ENCODE data around the gene SLC6A19.

DNA sequence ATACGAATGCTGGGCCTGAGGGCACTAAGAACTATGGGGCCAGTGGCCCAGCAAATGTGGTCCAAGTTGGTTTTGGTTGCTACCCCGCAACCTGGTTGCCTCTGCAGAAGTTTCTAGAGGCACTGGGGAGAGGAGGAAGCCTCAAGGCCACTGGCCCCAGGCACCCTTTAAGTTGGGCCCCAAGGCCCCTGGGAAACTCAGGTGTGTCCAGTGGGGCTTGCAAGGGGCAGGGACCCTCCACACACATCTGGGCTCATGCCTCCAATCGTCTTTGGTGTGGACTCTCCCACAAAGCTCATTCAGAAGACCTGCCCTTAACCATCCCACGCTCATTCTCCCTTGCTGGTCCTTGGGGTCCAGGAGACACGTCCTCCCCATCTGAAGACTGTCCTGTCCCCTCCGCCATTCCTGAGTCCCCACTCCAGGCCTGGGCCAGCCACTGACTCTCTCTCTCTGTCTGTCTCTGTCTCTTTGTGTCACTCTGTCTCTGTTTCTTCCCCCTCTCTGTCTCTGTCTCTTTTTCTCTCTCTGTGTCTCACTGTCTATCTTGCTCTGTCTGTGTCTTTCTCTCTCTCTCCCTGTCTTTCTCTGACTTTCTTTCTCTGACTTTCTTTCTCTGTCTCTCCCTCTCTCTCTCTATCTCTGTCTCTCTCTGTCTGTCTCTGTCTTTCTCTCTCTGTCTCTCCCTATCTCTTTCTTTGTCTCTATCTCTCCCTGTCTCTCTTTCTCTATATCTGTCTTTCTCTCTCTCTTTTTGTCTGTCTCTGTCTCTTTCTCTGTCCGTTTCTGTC is 3.3 kb upstream of the SLC6A19 start:
- TF ChIP-seq POLR2AphosphoS5 (IDR thresholded peaks at IDR 0.05), result no peak
- TF ChIP-seq POLR2A (IDR thresholded peaks at IDR 0.05), result no peak

Data from prostate gland (tissue), 1 donor.